Body of pancreas (tissue), 4 donors: Measurements from ENCODE around the gene GPR141. TPM values are rescaled to one million over a fixed set of nuclear protein-coding genes. Genes with fewer than 3 reads are reported as not detected.

Experiments used
- ATAC-seq: fragments of 150-250 bp; one replicate; pipeline ENCODE4 v1.9.1; 2016
- DNase-seq, 4 donors: peaks; one replicate each; pipeline ENCODE4 v3.0.0-alpha.2; 2019
- H3K27ac ChIP-seq, 4 donors: fragments of 200-600 bp; sonication (generic); 1 replicate in 3 of 4; 2 replicates in 1 of 4; pipeline versions ENCODE4 v1.5.1 to v1.6.1; 2016 to 2019; ENCODE audit warnings: mild to moderate bottlenecking in 1 of 4, mixed read lengths in 1 of 4, moderate library complexity in 1 of 4
- H3K27me3 ChIP-seq, 2 donors: fragments of 200-600 bp; sonication (generic); one replicate each; pipeline ENCODE4 v1.6.0; 2016; ENCODE audit warnings: mild to moderate bottlenecking in 1 of 2
- H3K36me3 ChIP-seq, 2 donors: fragments of 200-600 bp; sonication (generic); replicated peaks in 1 of 2; 2 replicates each; pipeline ENCODE4 v1.5.1; 2016; ENCODE audit warnings: low read depth in 2 of 2; ENCODE audit not compliant: insufficient read depth in 1 of 2
- H3K4me1 ChIP-seq: fragments of 200-600 bp; sonication (generic); one replicate; pipeline ENCODE4 v1.6.0; 2016
- H3K4me3 ChIP-seq, 2 donors: fragments of 200-600 bp; sonication (generic); 1 replicate in 1 of 2; 2 replicates in 1 of 2; pipeline ENCODE4 v1.5.1; 2016 to 2019
- H3K9me3 ChIP-seq, 3 donors: fragments of 200-600 bp; sonication (generic); 1 replicate in 2 of 3; 2 replicates in 1 of 3; pipeline ENCODE4 v1.5.1; 2016
- POLR2A ChIP-seq, 3 donors: fragments of 450-650 bp; IDR thresholded peaks; one replicate each; pipeline ENCODE4 v1.6.1; 2016; ENCODE audit warnings: antibody characterized with exemption in 3 of 3, mild to moderate bottlenecking in 2 of 3
- WGBS, 2 donors: methylation state at CpG; one replicate each; pipeline ENCODE4 v1.1.5; 2017; 5-methylcytosine and 5-hydroxymethylcytosine counted together
- intact Hi-C: fragments of 100-400 bp; cut with DNase I; formaldehyde crosslinking; loops from one replicate; pipeline ENCODE4 v1.15.1; 2023
- total RNA-seq, 2 donors: library from RNA; depleted of rRNA; stranded (reverse); fragments of >200 nt; gene quantifications; one replicate each; pipeline ENCODE4 v1.1.0, GENCODE V29; 2016
- TF ChIP-seq, protein P1 (sequence below), 7 experiments: fragments of 450-650 bp in 4 of 7; fragments of 200-600 bp in 3 of 7; sonication (generic) in 3 of 7; IDR thresholded peaks; one replicate each; pipeline ENCODE4 v1.5.1; 2016 to 2019; ENCODE audit warnings: antibody characterized with exemption in 7 of 7

Gene GPR141
- total RNA-seq, 2 donors from 2014 or later, result 6.3 TPM; not detected in 1

DNA sequence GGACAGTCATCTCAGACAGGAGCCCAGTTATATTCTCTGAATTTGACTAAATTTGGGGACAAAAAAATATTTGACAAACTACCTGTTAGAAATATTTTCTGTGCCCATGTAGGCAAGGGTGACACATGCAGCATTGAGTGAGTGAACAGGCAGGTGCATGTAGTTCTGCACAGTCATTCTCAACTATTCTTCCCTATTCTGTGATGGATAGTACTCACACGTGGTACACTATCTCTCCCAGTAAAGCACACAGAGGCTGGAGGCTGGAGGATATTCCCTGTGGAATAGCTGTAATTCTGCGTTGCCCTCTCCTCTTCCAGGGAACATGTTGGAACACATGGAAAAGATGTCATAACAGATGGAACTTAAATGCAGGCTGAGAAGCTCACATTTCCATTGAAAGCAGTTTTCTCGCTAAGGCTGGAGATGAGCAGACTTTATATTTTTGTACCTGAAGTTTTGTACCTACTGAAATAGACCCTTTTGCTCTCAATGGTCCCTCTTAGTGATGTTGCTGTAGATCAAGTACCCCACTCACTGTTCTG, 75.0 kb downstream of the GPR141 start:
- H3K27ac ChIP-seq, result no peak overlapping the region
- H3K27me3 ChIP-seq, result no peaks in the 10 kb centered on the region
- no peaks in the 10 kb centered on the region for H3K36me3 ChIP-seq
- H3K4me3 ChIP-seq, result no peak overlapping the region
- DNase-seq (no peak), ATAC-seq (no peak)
- intact Hi-C loops, result no loop called here
- H3K4me1 ChIP-seq, result no peaks in the 10 kb centered on the region
- no peaks in the 10 kb centered on the region for H3K9me3 ChIP-seq
- TF ChIP-seq, protein P1, sequence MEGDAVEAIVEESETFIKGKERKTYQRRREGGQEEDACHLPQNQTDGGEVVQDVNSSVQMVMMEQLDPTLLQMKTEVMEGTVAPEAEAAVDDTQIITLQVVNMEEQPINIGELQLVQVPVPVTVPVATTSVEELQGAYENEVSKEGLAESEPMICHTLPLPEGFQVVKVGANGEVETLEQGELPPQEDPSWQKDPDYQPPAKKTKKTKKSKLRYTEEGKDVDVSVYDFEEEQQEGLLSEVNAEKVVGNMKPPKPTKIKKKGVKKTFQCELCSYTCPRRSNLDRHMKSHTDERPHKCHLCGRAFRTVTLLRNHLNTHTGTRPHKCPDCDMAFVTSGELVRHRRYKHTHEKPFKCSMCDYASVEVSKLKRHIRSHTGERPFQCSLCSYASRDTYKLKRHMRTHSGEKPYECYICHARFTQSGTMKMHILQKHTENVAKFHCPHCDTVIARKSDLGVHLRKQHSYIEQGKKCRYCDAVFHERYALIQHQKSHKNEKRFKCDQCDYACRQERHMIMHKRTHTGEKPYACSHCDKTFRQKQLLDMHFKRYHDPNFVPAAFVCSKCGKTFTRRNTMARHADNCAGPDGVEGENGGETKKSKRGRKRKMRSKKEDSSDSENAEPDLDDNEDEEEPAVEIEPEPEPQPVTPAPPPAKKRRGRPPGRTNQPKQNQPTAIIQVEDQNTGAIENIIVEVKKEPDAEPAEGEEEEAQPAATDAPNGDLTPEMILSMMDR (IDR thresholded peaks at IDR 0.05), result no peak
- 71 to 77% methylated on average over 3 of the region's 3 CpGs for WGBS, 2 donors

DNA sequence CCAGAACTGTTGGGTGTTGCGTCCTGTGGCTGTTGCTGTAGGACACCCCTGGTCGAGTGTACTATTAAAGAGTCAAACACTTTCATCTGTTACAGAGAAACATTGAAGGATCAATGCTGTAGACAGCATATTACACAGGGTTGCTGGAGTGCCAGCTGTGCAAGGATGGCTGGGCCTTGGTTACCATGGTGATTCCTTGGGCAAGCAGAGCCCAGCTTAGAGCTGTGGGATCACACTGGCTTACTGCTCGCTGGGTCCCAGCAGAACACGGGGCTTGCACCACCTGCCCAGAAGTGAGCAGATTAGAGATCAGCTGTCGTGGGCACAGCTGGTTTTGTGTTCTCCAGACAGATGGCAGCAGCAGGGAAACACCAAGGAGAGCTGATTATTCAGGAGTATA, 76.0 kb downstream of the GPR141 start:
- Histone ChIP-seq H3K36me3 (no peaks in the 10 kb centered on the region), H3K4me3 (no peak overlapping the region), H3K4me1 (no peaks in the 10 kb centered on the region), H3K9me3 (no peaks in the 10 kb centered on the region), H3K27me3 (no peaks in the 10 kb centered on the region), H3K27ac (no peak overlapping the region)
- no peak for ATAC-seq
- DNase-seq, result no peak
- 45 to 50% methylated on average over 5 of the region's 5 CpGs for WGBS, 2 donors
- TF ChIP-seq POLR2A (IDR thresholded peaks at IDR 0.05), result no peak
- TF ChIP-seq, protein P1 (IDR thresholded peaks at IDR 0.05), result no peak
- intact Hi-C loops, result no loop called here

DNA sequence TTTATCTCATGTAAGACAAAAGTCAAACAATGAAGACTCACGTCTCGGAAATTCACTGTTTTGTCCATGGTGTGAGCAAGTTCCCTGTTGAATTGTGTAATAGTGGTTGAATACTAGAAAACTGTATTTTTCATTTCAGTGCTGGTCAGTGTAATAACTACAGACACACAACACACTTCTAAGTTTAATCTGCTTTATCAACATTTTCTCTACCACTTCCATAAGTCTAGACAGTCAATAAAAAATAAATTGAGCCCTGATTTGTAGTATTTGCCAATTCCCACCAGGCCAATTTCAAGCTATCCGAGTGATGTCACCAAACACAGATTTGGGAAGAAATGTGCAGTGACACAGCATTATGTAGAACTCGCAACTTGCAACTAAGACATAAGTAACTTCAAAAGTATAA, 81.9 kb downstream of the GPR141 start:
- peak overlapping the region in 1 of 4 donors; percentile 26 for H3K27ac ChIP-seq
- H3K4me1 ChIP-seq, result no peaks in the 10 kb centered on the region
- H3K27me3 ChIP-seq, result no peaks in the 10 kb centered on the region
- TF ChIP-seq POLR2A (IDR thresholded peaks at IDR 0.05), result no peak
- TF ChIP-seq, protein P1 (IDR thresholded peaks at IDR 0.05), result no peak
- ATAC-seq (no peak), DNase-seq (no peak)
- no peaks in the 10 kb centered on the region for H3K9me3 ChIP-seq
- no peaks in the 10 kb centered on the region for H3K36me3 ChIP-seq
- intact Hi-C loops, result no loop called here
- H3K4me3 ChIP-seq, result no peak overlapping the region
- WGBS, 2 donors, result 39 to 63% methylated on average over 4 of the region's 4 CpGs

DNA sequence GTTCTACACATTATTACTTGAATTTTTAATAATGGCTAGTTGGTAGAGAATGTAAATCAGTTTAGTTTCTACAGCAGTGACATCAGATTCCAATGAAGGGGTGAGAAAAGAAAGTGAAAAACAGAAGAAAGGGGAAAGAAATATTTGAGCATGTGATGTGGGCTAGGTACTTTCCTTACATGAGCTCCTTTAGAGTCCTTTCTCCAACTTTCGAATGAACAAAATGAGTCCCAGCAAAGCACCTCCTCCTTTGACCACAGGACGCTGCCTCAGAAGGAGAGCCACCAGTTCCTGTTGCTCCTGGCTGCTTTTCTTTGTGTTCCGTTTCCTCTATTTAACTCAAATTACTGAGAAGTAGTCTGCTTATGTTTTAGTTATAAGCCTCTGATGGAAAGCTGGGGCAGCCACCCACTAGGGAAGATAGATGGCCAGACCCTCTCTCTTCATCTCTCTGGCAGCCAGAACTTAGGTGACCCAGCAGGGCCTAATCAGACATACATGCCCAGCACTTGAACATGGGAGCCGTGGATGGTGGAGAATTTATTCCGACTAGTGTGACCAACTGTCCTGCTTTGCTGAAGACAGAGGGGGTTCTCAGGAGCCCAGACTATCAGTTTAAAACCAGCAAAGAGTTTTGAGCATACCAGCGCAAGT, 82.4 kb downstream of the GPR141 start:
- ATAC-seq (no peak), DNase-seq (peak in 1 of 4 donors; percentile 33)
- TF ChIP-seq, protein P1 (IDR thresholded peaks at IDR 0.05), result no peak
- no peak for TF ChIP-seq POLR2A (IDR thresholded peaks at IDR 0.05)
- peak overlapping the region in 1 of 4 donors; percentile 26 for H3K27ac ChIP-seq
- H3K4me1 ChIP-seq, result no peaks in the 10 kb centered on the region
- intact Hi-C loops, result no loop called here
- H3K36me3 ChIP-seq, result no peaks in the 10 kb centered on the region
- no peak overlapping the region for H3K4me3 ChIP-seq
- no peaks in the 10 kb centered on the region for H3K27me3 ChIP-seq
- 71 to 84% methylated on average over 6 of the region's 6 CpGs for WGBS, 2 donors
- H3K9me3 ChIP-seq, result no peaks in the 10 kb centered on the region

DNA sequence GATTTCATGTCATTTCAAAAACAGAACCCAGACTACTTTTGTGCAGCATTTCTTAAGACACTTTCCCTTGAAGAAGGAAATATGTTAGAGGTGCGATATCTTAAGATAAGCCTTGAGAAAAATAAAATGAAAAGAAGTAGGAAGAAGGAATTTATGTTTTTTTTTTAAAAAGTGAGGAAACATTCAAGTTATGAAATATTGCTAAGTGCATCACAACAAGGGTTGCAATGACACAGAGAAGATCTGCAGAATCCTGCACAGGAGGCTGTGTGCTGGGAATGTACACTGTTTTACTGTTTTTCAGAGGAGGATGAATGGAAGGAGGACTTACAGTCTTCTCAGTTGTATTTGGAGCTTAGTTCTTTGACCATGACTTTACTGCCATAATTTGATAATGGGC, 85.0 kb downstream of the GPR141 start:
- no peaks in the 10 kb centered on the region for H3K36me3 ChIP-seq
- no peaks in the 10 kb centered on the region for H3K9me3 ChIP-seq
- ATAC-seq (no peak), DNase-seq (no peak)
- H3K27ac ChIP-seq, result no peak overlapping the region
- H3K4me1 ChIP-seq, result no peaks in the 10 kb centered on the region
- no peak overlapping the region for H3K4me3 ChIP-seq
- TF ChIP-seq POLR2A (IDR thresholded peaks at IDR 0.05), result no peak
- TF ChIP-seq, protein P1 (IDR thresholded peaks at IDR 0.05), result no peak
- H3K27me3 ChIP-seq, result no peaks in the 10 kb centered on the region
- intact Hi-C loops, result no loop called here
- 68 to 81% methylated on average over 1 of the region's 1 CpG for WGBS, 2 donors
